Activated T-cell treated with anti-CD3 and anti-CD28 coated beads for 24 hours (primary cell): ENCODE measurements around the gene KYAT1.
A peak's percentile ranks its signal among the peaks of the same experiment; 100 is the strongest.

Experiments
- DNase-seq: peaks from one replicate; pipeline ENCODE4 v3.0.0-alpha.2; 2020; ENCODE audit warnings: low read depth

Gene KYAT1

GRCh38 chr9:128881884-128882676 lies at the start of gene KYAT1, which contains the start of gene LRRC8A:
Gene KYAT1 (minus strand): TSS chr9:128881950. CDS start chr9:128845405, 36,545 bp downstream.
Gene LRRC8A (plus strand): TSS chr9:128882133. CDS start chr9:128907165, 25,032 bp downstream.
- peak; percentile 98 for DNase-seq

GRCh38 chr9:128929560-128929959 lies 47.8 kb upstream of the KYAT1 start:
- DNase-seq, result no peak

GRCh38 chr9:128928624-128929023 lies 46.9 kb upstream of the KYAT1 start:
- no peak for DNase-seq

- peak; percentile 23 for DNase-seq
Measured at GRCh38 chr9:128927731-128928411, 46.1 kb upstream of the KYAT1 start.

- DNase-seq, result no peak
Measured at GRCh38 chr9:128923493-128923883, 41.7 kb upstream of the KYAT1 start.

GRCh38 chr9:128921881-128922763 lies 40.4 kb upstream of the KYAT1 start:
- no peak for DNase-seq

- no peak for DNase-seq
Measured at GRCh38 chr9:128920381-128921058, 38.8 kb upstream of the KYAT1 start, which contains the start of gene PHYHD1. Gene PHYHD1 (plus strand): TSS chr9:128920982. CDS start chr9:128922324, 1,342 bp downstream.

GRCh38 chr9:128919402-128920089 lies 37.8 kb upstream of the KYAT1 start:
- DNase-seq, result no peak

GRCh38 chr9:128918921-128919320 lies 37.2 kb upstream of the KYAT1 start:
- no peak for DNase-seq

- no peak for DNase-seq
Measured at GRCh38 chr9:128917151-128917849, 35.5 kb upstream of the KYAT1 start.

- DNase-seq, result no peak
Measured at GRCh38 chr9:128916745-128917144, 35.0 kb upstream of the KYAT1 start.

- no peak for DNase-seq
Measured at GRCh38 chr9:128916204-128916603, 34.5 kb upstream of the KYAT1 start.

- DNase-seq, result no peak
Measured at GRCh38 chr9:128913995-128914772, 32.4 kb upstream of the KYAT1 start.

- no peak for DNase-seq
Measured at GRCh38 chr9:128913048-128913900, 31.5 kb upstream of the KYAT1 start.

GRCh38 chr9:128912270-128912853 lies 30.6 kb upstream of the KYAT1 start:
- DNase-seq, result no peak

GRCh38 chr9:128911529-128912035 lies 29.8 kb upstream of the KYAT1 start:
- no peak for DNase-seq

- no peak for DNase-seq
Measured at GRCh38 chr9:128910906-128911305, 29.2 kb upstream of the KYAT1 start.

GRCh38 chr9:128909859-128910258 lies 28.1 kb upstream of the KYAT1 start:
- DNase-seq, result no peak
